HG03439 (cell line): Measurements from ENCODE around the gene NELFCD.
"Not testable (repeated sequence)": the region's sequence is repeated elsewhere in the genome, so short reads cannot be mapped to it uniquely, and the experiment has no call there.

Experiments
- ATAC-seq: cut with Tn5 transposase; IDR thresholded peaks from one replicate; pipeline ENCODE4 v1.9.1; 2021; ENCODE audit warnings: mild to moderate bottlenecking, moderate library complexity; ENCODE audit not compliant: unreplicated experiment

The NELFCD gene, protein sequence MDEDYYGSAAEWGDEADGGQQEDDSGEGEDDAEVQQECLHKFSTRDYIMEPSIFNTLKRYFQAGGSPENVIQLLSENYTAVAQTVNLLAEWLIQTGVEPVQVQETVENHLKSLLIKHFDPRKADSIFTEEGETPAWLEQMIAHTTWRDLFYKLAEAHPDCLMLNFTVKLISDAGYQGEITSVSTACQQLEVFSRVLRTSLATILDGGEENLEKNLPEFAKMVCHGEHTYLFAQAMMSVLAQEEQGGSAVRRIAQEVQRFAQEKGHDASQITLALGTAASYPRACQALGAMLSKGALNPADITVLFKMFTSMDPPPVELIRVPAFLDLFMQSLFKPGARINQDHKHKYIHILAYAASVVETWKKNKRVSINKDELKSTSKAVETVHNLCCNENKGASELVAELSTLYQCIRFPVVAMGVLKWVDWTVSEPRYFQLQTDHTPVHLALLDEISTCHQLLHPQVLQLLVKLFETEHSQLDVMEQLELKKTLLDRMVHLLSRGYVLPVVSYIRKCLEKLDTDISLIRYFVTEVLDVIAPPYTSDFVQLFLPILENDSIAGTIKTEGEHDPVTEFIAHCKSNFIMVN

DNA sequence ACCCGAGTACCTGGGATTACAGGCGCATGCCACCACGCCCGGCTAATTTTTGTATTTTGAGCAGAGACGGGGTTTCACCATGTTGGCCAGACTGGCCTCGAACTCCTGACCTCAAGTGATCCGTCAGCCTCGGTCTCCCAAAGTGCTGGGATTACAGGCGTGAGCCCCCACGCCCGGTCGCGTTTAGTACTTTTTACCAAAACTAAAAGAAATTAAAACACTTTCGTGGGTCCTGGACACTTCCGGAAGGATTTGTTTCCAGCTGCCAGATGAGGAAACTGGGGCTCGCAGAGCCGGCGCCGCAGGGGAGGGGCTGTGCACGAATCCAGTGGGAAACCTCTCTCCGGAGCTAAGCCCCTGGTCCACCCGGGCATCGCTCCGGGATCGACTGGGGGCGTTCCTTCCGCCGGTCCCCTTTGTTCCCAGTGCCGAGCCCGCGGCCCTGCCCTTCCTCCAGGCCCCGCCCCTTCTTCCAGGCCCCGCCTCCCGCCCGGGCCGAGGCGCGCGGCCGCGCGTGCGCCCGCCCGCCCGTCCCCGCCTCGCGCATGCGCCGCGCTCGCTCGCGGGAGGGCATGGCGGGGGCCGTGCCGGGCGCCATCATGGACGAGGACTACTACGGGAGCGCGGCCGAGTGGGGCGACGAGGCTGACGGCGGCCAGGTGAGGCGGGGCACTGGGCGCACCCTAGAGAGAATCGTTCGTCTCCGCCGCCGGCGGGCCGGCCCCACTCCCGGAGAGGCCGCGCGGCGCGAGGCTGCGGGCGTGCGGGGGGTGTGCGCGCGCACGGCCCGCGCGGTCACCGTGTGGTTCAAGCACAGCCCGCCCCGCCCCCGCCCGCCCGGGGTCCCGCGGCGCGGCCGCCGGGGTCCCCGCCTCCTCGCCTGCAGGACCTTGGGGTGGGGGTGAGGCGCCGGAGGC, at the start of gene NELFCD:
TSS of gene NELFCD (plus strand) at position 546 of the 917 bp plus-strand sequence. CDS start at position 600, 54 bp downstream.
- peak; percentile 77 for ATAC-seq

DNA sequence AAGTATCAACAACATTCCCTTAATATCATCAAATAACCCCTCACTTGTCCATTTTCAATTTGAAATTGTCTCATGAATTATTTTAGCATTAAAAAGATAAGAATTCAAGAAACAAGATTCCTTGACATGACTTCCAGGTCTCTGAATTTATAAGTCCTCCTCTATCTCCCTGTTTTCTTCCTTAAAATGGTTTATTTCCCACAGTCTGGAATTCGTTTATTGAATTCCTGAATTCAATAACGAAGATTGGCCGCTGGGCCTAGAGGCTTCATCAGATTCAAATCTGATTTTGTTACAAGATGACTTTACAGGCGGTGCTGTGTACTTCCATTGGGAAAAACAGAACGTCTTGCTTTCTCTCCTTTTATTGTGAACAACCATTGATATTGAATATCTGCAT, 48.9 kb upstream of the NELFCD start:
- ATAC-seq, result no peak

DNA sequence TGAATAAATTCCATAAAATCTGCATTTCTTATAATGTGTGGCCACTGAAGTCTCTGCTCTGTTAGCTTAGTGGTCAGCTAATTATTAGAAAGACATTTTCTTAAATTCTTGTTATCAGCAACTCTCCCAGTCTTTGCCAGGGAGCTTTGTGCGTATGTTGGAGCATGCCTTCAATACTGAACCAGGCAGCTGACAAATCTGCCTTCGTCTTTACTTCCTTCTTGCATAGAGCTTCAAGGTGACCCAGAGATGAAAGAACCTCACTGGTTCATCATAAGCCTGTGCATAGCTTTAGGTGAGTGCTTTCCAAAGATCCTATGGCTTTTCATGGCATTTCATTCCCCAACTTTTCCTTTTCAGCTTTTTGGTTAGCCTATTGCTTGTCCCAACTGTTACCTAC, 43.0 kb upstream of the NELFCD start:
- ATAC-seq, result no peak

DNA sequence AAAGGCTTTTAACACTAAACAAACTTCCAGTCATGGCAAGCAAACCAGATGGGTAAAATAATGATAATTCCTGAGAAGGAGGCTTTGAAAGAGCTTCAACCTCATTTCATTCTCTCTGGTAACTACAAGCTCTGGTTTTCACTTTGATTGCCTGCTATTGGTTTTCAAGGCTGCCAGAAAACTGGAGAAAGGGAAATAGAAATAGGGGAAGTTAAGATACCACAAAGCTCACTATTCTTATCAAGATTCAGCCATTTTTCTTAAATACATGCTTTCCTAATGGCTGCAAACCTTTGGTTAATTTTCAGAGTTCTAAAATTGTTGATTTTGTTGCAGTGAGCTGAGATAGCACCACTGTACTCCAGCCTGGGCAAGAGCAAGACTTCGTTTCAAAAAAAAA, 42.5 kb upstream of the NELFCD start:
- ATAC-seq, result no peak

DNA sequence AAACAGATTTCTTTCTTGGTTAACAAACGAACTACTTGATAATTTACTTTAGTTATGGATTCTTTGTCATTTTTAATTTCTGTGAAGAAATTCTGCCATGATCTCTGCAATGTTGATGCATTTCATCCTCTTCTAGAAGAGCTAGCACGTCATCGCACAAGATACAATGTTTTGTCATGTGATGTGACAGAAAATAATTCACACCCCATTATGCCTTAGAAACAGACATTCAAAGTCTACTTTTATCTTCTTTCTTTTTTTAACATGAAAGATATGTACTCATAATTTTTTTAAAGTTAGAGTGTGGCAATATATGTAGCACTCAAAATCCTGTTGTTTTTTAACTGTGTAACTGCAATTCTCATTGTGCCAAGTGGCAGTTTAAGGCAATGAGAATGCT, 39.6 kb upstream of the NELFCD start:
- no peak for ATAC-seq

DNA sequence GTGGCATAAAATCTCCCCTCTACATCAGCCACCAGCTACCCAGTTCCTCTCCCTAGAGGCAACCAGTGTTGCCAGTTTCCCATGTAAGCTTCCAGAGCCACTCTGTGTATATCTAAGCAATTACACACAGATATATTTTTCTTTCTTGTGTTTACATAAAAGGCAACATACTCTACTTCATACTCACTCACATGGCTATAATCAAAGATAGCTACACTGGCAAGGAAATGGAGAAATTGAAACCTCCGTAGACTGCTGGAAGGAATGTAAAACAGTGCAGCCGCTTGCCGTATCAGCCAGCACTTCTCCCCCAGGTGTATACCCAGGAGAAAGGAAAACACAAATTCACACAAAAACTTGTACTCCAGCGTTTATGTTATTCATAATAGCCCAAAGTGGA, 38.5 kb upstream of the NELFCD start:
- ATAC-seq, result no peak

DNA sequence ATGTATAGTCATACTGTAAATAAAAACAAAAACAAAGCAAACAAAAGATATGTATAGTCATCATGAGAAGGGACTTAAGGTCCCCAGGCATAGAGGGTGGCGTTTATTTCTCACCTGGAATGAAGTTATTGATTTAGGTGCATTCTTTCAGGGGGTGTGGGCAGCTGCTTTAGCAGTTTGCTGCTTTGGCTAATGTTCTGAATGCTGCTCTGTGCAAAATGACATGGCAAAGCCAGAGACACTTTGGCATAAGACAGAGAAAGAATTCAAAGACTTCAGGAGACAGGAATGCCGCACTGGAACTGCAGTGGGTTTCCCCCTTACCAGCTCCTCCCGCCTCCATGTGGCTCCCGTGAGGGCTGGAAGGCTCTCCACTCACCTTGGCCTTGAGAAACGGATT, 36.4 kb upstream of the NELFCD start:
- no peak for ATAC-seq

DNA sequence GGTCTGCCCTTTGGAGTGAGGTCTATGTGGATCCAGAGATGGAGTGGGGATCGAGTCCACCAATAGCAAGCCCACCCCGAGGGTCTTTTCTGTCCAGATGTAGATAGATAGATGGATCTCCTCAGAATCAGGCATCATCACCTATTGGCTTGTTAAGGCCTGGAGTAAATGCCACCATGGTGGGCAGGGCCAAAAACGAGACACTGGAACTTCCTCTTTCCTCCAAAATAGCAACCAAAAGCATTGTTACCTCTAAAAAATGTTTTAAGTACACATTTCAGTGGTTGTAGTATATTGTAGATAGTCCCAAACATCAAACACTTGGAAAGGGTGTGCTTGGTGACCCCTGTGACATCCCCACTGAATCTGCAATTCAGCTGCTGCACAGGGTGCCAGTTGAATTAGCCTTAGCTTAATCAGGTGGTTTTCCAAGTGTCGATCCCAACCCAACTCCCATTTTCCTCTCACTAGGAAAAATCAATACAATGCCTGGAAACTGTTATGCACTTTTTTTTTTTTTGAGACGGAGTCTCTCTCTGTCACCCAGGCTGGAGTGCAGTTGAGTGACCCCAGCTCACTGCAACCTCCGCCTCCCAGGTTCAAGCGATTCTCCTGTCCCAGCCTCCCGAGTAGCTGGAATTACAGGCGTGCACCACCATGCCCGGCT, 35.0 kb upstream of the NELFCD start:
- ATAC-seq, result no peak

DNA sequence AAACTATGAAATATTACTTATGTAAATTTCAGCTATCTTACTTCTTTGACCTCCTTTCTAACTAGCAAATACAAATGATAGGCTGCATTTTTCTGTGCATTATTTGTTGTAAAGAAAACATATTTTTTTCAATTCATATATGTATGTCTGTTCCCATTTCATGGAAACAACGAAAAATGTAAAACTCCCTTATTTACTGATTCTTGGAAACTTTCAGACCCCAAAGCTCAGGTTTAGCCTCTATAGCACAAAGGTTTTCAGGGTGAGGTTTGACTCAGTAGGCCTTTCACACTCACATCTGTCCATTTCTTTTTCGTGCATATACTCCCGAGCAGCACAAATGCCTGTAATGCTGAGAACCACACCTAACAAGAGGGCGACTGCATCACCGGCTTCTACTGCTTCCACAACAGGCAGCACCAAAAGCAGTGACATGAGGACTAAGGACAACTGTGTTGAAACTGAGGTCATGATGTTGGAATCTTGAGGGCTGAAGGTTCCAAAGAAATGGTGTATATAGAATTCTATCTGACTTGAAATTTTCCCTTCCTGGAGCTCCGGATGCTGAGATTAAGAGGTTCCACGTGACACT, 33.2 kb upstream of the NELFCD start:
- ATAC-seq, result not testable (repeated sequence)

DNA sequence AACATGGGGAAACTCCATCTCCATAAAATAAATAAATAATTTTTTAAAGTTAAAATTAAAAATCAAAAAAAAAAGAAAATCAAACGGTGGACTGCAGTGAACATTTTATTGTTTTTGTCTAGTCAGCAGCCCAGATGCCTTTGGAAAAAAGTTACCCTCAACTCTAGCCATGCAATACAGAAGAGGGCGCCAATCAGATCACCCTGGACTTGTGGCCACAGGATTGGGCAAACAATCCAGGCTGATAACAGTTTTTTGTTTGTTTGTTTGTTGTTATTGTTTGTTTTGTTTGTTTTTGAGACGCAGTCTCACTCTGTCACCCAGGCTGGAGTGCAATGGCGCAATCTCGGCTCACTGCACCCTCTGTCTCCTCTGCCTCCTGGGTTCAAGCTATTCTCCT, 30.5 kb upstream of the NELFCD start:
- ATAC-seq, result no peak

DNA sequence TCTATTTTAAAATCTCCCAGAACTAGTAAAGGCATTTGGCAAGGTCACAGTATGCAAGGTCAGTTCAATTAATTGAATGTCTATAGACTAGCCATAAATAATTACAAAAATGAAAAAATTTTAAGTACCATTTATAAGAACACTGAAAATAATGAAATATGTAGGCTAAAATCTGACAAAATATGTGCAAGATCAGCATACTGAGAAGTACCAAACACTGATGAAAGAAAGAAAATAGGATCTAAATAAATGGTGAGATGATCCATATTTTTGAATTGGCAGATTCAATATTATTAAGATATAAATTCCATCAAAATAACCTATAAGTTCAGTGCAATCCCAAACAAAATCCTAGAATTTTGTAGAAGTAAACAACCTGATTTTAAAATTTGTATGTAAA, 28.0 kb upstream of the NELFCD start:
- no peak for ATAC-seq

DNA sequence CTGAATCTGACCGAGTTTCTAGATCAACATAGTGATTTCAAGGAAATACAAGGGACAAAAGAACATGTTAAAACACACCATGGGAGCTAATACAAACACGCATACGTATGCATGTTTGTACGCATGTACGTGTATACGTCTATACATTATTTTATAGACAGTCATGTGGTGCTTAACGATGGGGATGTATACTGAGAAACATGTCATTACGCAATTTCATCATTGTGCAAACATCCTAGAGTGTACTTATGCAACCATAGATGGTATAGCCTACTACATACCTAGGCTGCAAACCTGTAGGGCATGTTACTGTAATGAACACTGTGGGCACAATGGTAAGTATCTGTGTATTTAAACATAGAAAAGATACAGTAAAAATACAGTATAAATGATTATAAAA, 25.0 kb upstream of the NELFCD start:
- no peak for ATAC-seq

DNA sequence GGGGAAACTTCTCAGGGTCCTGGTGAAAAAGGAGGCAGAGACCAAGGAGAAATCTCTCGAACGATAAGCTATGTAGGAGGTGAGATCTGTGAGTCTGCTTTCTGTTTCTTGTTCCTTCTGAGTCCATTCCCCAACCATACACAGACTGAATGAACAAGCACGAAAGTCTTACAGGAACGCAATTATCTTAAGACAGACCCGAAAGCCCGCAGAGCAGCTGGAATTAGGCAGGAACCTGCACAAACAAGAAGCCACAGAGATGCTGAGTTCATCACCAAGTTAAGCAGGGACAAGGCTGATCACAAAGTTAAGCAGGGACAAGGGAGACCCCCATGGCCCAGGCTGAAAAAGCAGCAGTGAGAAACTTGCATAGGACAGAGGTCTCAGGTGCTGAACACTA, 21.4 kb upstream of the NELFCD start:
- ATAC-seq, result no peak

DNA sequence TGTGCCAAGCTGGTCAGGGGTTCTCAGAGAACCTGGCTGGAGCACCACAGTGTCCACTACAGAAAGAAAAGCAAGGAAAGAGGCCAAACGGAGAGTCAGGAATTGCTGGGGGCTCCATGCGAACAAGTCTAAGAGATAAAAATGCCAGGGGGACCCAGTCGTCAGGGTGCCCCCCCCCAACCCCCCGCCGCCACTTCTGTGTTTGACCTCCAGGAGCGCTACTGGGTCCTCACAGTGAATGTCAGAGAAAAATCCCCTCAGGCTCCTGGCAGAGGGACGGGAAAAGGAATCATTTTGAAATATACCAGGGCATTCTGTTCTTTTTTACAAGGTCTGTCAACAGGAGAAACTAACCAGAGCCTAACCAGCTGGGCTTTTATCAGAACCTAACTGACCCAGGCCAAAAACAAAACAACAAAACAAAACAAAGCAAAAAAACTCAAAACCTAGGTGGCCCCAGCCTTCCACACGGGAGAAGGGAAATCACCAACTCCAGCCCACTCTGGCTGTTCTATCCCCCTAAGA, 17.9 kb upstream of the NELFCD start:
- ATAC-seq, result no peak

DNA sequence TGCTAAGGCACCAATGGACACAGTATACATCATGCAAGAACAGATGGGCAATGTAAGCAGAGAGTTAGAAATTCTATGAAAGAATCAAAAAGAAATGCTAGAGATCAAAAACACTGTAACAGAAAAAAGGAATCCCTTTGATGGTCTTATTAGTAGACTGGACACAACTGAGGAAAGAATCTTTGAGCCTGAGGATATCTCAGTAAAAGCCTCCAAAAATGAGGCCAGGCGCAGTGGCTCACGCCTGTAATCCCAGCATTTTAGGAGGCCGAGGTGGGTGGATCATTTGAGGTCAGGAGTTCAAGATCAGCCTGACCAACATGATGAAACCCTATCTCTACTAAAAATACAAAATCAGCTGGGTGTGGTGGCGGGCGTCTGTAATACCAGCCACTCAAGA, 17.1 kb upstream of the NELFCD start:
- ATAC-seq, result not testable (repeated sequence)

DNA sequence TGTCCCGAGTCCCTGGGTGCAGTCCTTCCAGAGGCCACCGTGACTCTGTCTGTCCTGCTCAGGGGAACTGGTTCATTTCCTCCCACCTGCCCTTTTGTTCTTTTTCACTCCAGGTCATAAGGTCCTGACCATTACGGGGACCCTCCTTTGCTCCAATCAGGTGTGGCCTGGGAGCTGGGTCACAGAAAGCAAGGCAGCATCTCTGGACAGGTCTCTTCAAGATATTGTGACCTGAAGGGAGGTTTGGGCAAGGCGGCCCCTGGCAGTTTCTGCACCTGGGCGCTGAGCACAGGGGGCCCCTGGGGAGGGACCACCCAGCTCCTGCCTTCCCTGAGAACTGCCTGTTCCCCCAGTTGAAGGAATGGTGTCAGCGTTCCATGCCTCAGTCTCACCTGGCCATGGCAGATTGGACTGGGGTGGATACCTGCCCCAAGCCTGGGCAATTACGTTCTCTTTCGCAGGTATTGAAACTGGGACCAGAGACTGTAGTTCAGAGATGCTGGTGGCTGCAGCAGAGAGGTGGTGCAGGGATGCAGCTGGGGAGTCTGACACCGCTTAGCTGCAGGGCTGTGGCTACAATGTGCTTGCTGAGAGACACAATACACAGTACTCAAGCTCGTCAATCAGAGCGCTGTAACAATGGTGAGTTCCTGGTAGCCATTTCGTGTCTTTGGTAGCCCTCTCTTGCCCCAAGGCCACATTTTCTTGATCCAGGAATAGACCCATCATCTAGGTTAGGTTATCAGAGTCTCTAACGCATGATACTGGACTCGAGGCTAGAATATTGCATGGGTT, 15.6 kb upstream of the NELFCD start:
- no peak for ATAC-seq

DNA sequence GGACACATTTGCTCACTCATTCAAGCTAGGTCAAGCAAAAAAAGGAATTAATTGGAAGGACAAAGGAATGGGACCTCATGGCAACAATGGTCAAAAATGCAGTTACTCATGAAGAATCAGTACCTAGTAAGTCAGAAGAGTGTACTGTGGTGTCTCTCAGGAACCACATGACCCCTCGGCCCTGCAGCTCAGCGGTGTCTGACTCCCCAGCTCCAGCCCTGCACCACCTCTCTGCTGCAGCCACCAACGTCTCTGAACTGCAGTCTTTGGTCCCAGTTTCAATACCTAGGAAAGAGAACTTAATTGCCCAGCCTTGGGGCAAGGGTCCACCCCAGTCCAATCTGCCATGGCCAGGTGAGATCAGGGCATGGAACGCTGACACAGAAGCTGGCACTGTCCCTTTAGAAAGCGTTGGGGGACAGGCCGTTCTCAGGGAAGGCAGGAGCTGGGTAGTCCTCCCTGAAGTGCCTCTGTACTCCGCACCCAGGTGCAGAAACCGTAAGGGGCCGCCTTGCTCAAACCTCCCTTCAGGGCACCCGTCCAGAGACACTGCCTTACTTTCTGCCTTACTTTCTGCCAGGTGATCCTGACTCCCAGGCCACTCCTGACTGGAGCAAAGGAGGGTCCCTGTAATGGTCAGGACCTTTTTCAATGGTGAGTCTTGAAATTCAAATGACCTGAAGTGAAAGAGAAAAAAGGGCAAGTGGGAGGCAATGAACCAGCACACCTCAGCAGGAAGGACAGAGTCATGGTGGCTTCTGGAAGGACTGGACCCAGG, 13.2 kb upstream of the NELFCD start:
- no peak for ATAC-seq

DNA sequence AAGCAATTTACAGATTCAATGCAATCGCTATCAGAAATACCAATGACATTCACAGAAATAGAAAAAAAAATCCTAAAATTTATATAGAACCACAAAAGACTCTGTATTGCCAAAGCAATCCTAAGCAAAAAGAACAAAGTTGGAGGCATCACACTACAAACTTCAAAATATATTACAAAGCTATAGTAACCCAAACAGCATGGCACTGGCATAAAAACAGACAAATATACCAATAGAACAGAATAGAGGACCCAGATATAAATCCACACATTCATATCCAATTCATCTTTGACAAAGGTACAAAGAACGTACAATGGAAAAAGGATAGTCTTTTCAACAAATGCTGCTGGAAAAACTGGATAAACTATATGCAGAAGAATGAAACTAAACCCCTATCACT, 11.6 kb upstream of the NELFCD start:
- ATAC-seq, result no peak

DNA sequence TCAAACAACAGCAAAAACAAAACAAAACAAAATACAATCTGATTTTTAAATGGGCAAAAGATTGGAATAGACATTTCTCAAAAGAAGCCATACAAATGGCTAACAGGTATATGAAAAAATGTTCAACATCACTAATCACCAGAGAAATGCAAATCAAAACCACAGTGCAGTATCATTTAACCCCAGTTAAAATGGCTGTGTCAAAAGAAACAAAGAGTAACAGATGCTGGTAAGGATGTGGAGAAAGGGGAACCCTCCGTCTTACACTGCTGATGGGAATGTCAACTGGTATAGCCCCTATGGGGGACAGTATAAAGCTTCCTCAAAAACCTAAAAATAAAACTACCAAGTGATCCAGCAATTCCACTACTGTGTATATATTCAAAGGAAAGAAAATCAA, 10.9 kb upstream of the NELFCD start:
- no peak for ATAC-seq
